SK-N-SH (cell line): ENCODE measurements around the gene TFF3.

Experiments used
- ELF1 ChIP-seq: IDR thresholded peaks from 2 replicates; pipeline ENCODE4 v1.4.0; 2012
- FOSL2 ChIP-seq: IDR thresholded peaks from 2 replicates; pipeline ENCODE4 v1.4.0; 2012; ENCODE audit warnings: low read depth, mild to moderate bottlenecking, moderate library complexity, borderline replicate concordance
- GABPA ChIP-seq: IDR thresholded peaks from 2 replicates; pipeline ENCODE4 v1.4.0; 2012; ENCODE audit warnings: low read depth, mild to moderate bottlenecking
- POLR2AphosphoS5 ChIP-seq: IDR thresholded peaks from 2 replicates; pipeline ENCODE4 v1.6.1; 2012; ENCODE audit warnings: low read depth, low read length
- SMC3 ChIP-seq: IDR thresholded peaks from 2 replicates; pipeline ENCODE4 v1.6.1; 2012; ENCODE audit warnings: low read depth, low read length, improper control_type of control experiment
- TAF1 ChIP-seq: IDR thresholded peaks from 2 replicates; pipeline ENCODE4 v1.6.1; 2012; ENCODE audit warnings: low read depth, mild to moderate bottlenecking, low read length, moderate library complexity, borderline replicate concordance
- TEAD4 ChIP-seq: IDR thresholded peaks from 2 replicates; pipeline ENCODE4 v1.4.0; 2012; ENCODE audit warnings: mild to moderate bottlenecking, borderline replicate concordance; ENCODE audit not compliant: insufficient read depth
- TF ChIP-seq, protein P1 (sequence below): fragments of 200-600 bp; sonication (generic); IDR thresholded peaks from 2 replicates; pipeline ENCODE4 v1.6.1; 2017; ENCODE audit warnings: antibody characterized with exemption, mild to moderate bottlenecking, moderate library complexity
- TF ChIP-seq, protein P2 (sequence below): IDR thresholded peaks from 2 replicates; pipeline ENCODE4 v1.6.1; 2012; ENCODE audit warnings: mild to moderate bottlenecking, low read depth, low read length, moderate library complexity

DNA sequence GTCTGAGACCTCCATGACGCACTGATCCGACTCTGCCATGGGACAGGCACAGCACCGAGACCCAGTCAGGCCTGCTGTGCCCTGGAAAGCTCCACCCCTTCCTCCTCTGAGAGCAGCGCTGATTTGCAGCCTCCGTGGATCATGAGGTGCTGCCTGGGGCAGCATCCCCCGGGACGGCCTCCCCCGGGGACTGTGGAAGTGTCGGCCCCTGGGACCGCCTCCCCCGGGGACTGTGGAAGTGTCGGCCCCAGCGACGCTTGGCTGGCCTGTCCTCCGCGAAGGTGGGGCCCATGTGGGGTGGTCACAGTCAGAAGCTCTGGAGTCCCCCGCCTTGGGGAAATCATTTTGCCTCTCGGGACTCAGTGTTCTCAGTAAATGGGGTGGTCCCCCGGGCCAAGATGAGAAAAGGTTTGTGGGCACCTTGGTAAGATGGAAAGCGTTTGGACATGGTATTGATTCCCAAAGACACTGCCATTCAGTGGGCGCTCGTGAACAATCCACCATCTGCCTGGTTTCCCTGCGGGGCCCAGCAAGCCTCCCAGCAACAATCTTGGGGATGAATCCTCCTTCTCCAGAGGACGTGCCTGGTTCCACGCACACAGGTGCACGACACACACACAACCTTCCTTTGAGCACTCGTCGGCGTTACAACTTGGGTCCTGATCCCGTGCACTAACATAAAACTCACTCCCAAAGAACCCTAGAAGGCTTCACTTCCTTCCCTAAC, 32.6 kb upstream of the TFF3 start:
- no peak for TF ChIP-seq FOSL2
- no peak for TF ChIP-seq POLR2AphosphoS5
- TF ChIP-seq TEAD4, result no peak
- TF ChIP-seq, protein P1, sequence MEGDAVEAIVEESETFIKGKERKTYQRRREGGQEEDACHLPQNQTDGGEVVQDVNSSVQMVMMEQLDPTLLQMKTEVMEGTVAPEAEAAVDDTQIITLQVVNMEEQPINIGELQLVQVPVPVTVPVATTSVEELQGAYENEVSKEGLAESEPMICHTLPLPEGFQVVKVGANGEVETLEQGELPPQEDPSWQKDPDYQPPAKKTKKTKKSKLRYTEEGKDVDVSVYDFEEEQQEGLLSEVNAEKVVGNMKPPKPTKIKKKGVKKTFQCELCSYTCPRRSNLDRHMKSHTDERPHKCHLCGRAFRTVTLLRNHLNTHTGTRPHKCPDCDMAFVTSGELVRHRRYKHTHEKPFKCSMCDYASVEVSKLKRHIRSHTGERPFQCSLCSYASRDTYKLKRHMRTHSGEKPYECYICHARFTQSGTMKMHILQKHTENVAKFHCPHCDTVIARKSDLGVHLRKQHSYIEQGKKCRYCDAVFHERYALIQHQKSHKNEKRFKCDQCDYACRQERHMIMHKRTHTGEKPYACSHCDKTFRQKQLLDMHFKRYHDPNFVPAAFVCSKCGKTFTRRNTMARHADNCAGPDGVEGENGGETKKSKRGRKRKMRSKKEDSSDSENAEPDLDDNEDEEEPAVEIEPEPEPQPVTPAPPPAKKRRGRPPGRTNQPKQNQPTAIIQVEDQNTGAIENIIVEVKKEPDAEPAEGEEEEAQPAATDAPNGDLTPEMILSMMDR, result no peak
- TF ChIP-seq SMC3, result no peak
- no peak for TF ChIP-seq TAF1
- TF ChIP-seq ELF1, result no peak
- TF ChIP-seq, protein P2, sequence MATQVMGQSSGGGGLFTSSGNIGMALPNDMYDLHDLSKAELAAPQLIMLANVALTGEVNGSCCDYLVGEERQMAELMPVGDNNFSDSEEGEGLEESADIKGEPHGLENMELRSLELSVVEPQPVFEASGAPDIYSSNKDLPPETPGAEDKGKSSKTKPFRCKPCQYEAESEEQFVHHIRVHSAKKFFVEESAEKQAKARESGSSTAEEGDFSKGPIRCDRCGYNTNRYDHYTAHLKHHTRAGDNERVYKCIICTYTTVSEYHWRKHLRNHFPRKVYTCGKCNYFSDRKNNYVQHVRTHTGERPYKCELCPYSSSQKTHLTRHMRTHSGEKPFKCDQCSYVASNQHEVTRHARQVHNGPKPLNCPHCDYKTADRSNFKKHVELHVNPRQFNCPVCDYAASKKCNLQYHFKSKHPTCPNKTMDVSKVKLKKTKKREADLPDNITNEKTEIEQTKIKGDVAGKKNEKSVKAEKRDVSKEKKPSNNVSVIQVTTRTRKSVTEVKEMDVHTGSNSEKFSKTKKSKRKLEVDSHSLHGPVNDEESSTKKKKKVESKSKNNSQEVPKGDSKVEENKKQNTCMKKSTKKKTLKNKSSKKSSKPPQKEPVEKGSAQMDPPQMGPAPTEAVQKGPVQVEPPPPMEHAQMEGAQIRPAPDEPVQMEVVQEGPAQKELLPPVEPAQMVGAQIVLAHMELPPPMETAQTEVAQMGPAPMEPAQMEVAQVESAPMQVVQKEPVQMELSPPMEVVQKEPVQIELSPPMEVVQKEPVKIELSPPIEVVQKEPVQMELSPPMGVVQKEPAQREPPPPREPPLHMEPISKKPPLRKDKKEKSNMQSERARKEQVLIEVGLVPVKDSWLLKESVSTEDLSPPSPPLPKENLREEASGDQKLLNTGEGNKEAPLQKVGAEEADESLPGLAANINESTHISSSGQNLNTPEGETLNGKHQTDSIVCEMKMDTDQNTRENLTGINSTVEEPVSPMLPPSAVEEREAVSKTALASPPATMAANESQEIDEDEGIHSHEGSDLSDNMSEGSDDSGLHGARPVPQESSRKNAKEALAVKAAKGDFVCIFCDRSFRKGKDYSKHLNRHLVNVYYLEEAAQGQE, result no peak
- no peak for TF ChIP-seq GABPA
